Activated CD8-positive, alpha-beta T cell treated with anti-CD3 and anti-CD28 coated beads for 36 hours (primary cell): ENCODE results near the gene MEG3. TPM values are rescaled to one million over a fixed set of nuclear protein-coding genes. Genes with fewer than 3 reads are reported as not detected.

Source experiments
- ATAC-seq: fragments of 200-7000 bp; cut with Tn5 transposase; one replicate; pipeline ENCODE4 v1.10.0; 2021; ENCODE audit warnings: mild to moderate bottlenecking, moderate library complexity
- CTCF ChIA-PET: fragments of 350-600 bp; sonication (Branson Sonifier 250); formaldehyde crosslinking; loops from one replicate; lab custom pipeline; 2021; ENCODE audit warnings: antibody characterized with exemption; lab: Charles Lee
- POLR2A ChIA-PET: fragments of 350-600 bp; sonication (Branson Sonifier 250); formaldehyde crosslinking; loops from one replicate; lab custom pipeline; 2021; ENCODE audit warnings: antibody characterized with exemption; lab: Charles Lee
- DNase-seq: peaks from one replicate; pipeline ENCODE4 v3.0.0-alpha.2; 2020
- H3K27ac Mint-ChIP-seq: one replicate; pipeline ENCODE4 v1.8.0; 2021; ENCODE audit warnings: mild to moderate bottlenecking, mixed read lengths
- H3K27me3 Mint-ChIP-seq: one replicate; pipeline ENCODE4 v1.8.0; 2021; ENCODE audit warnings: mixed read lengths
- H3K36me3 Mint-ChIP-seq: one replicate; pipeline ENCODE4 v1.8.0; 2021; ENCODE audit warnings: low read depth, mixed read lengths
- H3K4me1 Mint-ChIP-seq: one replicate; pipeline ENCODE4 v1.8.0; 2021; ENCODE audit warnings: low read depth, mixed read lengths
- H3K4me3 Mint-ChIP-seq: one replicate; pipeline ENCODE4 v1.8.0; 2021; ENCODE audit warnings: mild to moderate bottlenecking, moderate library complexity, mixed read lengths
- H3K9me3 Mint-ChIP-seq: one replicate; pipeline ENCODE4 v1.8.0; 2021; ENCODE audit warnings: mixed read lengths
- CTCF ChIP-seq: fragments of 200-600 bp; IDR thresholded peaks from one replicate; pipeline ENCODE4 v1.8.0; 2022; ENCODE audit warnings: antibody characterized with exemption, mild to moderate bottlenecking
- intact Hi-C: fragments of 100-400 bp; cut with micrococcal nuclease; formaldehyde crosslinking; loops from one replicate; pipeline ENCODE4 v1.10.0; 2022
- microRNA-seq: library from miRNA; unstranded; fragments of <30 nt; microRNA quantifications from one replicate; pipeline ENCODE4 v1.2.0, GENCODE V29; 2022; ENCODE audit warnings: borderline microRNAs expressed, borderline replicate concordance
- total RNA-seq, 2 experiments: library from RNA; stranded (reverse); gene quantifications; one replicate each; pipeline ENCODE4 v1.2.3, GENCODE V29; 2021

MEG3 gene
- total RNA-seq, 2 experiments from 2014 or later: not detected

DNA sequence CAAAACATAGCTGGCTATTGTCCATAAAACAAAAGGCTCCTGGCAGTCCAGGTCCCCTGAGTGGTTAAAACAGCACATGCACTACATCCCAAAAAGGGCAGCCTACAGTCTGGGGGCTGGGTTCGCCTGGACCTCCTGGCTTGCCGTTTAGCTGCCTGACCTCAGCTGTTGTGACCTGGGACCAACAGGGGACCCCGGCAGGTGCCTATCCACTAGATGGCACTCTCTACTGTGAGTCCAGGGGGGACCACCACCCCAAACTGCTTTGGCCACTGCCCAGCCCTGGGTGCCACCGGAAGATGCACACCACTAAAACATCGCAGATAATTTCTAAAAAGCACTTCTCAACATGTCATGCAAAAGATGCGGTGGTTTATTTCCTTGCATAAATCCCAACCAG, 80.5 kb downstream of the MEG3 start:
- Mint-ChIP-seq H3K36me3 (no peaks in the 10 kb centered on the region), H3K27me3 (peaks cover 21% of the 10 kb centered on the region), H3K4me1 (no peaks in the 10 kb centered on the region), H3K27ac (no peak overlapping the region), H3K9me3 (no peaks in the 10 kb centered on the region), H3K4me3 (no peak overlapping the region)
- POLR2A ChIA-PET: no interaction called here
- CTCF ChIA-PET: interaction anchor here (1.0 kb wide), 1 partner anchor 329 kb away, joined by 3 read pairs; no protein-coding TSS in a partner anchor
- intact Hi-C loops: no loop called here
- peak; percentile 16 for TF ChIP-seq CTCF
- DNase-seq (peak; percentile 11), ATAC-seq (no peak)

DNA sequence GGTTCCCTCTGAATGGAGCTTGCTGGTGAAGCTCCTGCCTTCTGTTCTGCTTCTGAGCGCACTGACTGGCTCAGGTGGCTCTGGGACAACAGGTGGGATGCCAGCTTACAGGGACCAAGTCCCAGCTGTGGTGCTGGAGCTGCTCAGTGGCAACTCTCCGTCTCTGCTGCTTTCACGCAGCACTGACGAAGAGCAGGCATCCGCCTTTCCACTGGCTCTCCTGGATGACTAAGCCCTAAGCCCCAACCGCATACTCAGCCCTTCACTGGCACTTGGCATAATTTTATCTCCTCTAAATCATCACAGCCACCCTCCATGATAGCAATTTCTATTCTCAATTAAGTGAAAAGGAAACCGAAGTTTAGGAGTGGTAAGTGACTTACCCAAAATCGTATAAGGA, 81.3 kb downstream of the MEG3 start:
- CTCF ChIA-PET: no interaction called here
- H3K4me1 Mint-ChIP-seq: no peaks in the 10 kb centered on the region

DNA sequence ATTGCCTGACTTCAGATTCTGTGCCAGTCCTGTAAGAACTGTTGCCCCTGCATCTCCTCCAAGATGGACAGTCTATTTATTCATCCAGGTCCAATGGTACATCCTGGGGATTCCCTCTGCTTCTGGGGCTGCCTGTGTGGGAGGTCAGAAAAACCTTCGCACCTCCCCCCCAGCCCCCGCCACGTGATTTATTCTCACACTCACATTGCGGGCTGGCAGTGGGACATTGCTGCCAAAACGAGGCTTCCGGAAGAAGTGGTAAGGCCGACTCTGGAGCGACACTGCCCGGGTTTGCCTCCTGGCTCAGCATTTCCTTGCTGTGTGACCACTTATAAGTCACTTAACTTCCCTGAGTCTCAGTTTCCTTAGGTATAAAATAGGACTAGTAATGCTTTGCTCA, 83.5 kb downstream of the MEG3 start:
- no peak for ATAC-seq

More for the DNA sequence above, 81.3 kb downstream of the MEG3 start:
- intact Hi-C loops: no loop called here
- Mint-ChIP-seq H3K9me3 (no peaks in the 10 kb centered on the region), H3K27ac (no peak overlapping the region), H3K36me3 (no peaks in the 10 kb centered on the region), H3K27me3 (peaks cover 15% of the 10 kb centered on the region), H3K4me3 (no peak overlapping the region)
- ATAC-seq: no peak
- POLR2A ChIA-PET: no interaction called here
- no peak for DNase-seq
- no peak for TF ChIP-seq CTCF

More for the DNA sequence above, 83.5 kb downstream of the MEG3 start:
- Mint-ChIP-seq H3K9me3 (no peaks in the 10 kb centered on the region), H3K27ac (no peak overlapping the region), H3K4me1 (no peaks in the 10 kb centered on the region), H3K36me3 (no peaks in the 10 kb centered on the region), H3K4me3 (no peak overlapping the region), H3K27me3 (peaks cover 8% of the 10 kb centered on the region)
- no peak for DNase-seq
- POLR2A ChIA-PET: no interaction called here
- intact Hi-C loops: no loop called here
- no peak for TF ChIP-seq CTCF
- CTCF ChIA-PET: no interaction called here

Small RNA genes within 50 kb of the gene (microRNA-seq; reads per million reads assigned to microRNA genes)
- gene MIR127 (2.7 reads per million), gene MIR136 (not detected), gene MIR2392 (not detected), gene MIR337 (not detected), gene MIR431 (0.91 reads per million), gene MIR432 (not detected), gene MIR433 (4.5 reads per million, percentile 20 among the genes with 10 or more reads in this experiment), gene MIR493 (not detected), gene MIR665 (not detected)

Other genes starting within 250 kb of the MEG3 start
- gene BEGAIN, start 238.7 kb upstream of the MEG3 start, total RNA-seq: 1 to 10 TPM; 5.5 to 6.0 TPM
- not detected for gene DLK1, start 99.2 kb upstream of the MEG3 start, total RNA-seq
- gene RTL1, start 77.6 kb downstream of the MEG3 start, total RNA-seq: not detected